Endothelial cell (in vitro differentiated cells): ENCODE data around the gene RNF5. TPM values are rescaled to one million over a fixed set of nuclear protein-coding genes. Genes with fewer than 3 reads are reported as not detected.

Source experiments
- DNase-seq: peaks from one replicate; pipeline ENCODE4 v3.0.0; 2021; ENCODE audit warnings: low spot score
- H3K27ac Mint-ChIP-seq: one replicate; pipeline ENCODE4 v1.8.0; 2021; ENCODE audit warnings: mixed read lengths, inconsistent platforms; ENCODE audit not compliant: unreplicated experiment
- H3K27me3 Mint-ChIP-seq: one replicate; pipeline ENCODE4 v1.8.0; 2021; ENCODE audit warnings: mild to moderate bottlenecking, moderate library complexity, mixed read lengths, inconsistent platforms; ENCODE audit not compliant: unreplicated experiment
- H3K36me3 Mint-ChIP-seq: one replicate; pipeline ENCODE4 v1.8.0; 2021; ENCODE audit warnings: mild to moderate bottlenecking, low read depth, mixed read lengths, inconsistent platforms; ENCODE audit not compliant: unreplicated experiment
- H3K4me1 Mint-ChIP-seq: one replicate; pipeline ENCODE4 v1.8.0; 2021; ENCODE audit warnings: mild to moderate bottlenecking, mixed read lengths, inconsistent platforms; ENCODE audit not compliant: unreplicated experiment
- H3K4me3 Mint-ChIP-seq: one replicate; pipeline ENCODE4 v1.8.0; 2021; ENCODE audit warnings: mild to moderate bottlenecking, mixed read lengths, inconsistent platforms; ENCODE audit not compliant: unreplicated experiment
- H3K9me3 Mint-ChIP-seq: one replicate; pipeline ENCODE4 v1.8.0; 2021; ENCODE audit warnings: mixed read lengths, inconsistent platforms; ENCODE audit not compliant: unreplicated experiment
- CTCF ChIP-seq: fragments of 200-600 bp; sonication (generic); IDR thresholded peaks from one replicate; pipeline ENCODE4 v1.5.0; 2021; ENCODE audit warnings: antibody characterized with exemption; ENCODE audit not compliant: unreplicated experiment
- total RNA-seq: library from RNA; stranded (reverse); fragmentation: NEBNext Ultra II Directional; extraction: Animal tissue kit (Norgen Biotek cat#: 25700); gene quantifications from one replicate; pipeline ENCODE4 v1.2.1, GENCODE V29; 2021; ENCODE audit not compliant: unreplicated experiment

The RNF5 gene
- total RNA-seq, 1 donor from 2014 or later: 44.4 TPM

- no peak for TF ChIP-seq CTCF
- Mint-ChIP-seq H3K27ac (no peak overlapping the region), H3K36me3 (peaks cover 18% of the 10 kb centered on the region), H3K4me1 (peaks cover 20% of the 10 kb centered on the region), H3K27me3 (peaks cover 3% of the 10 kb centered on the region), H3K9me3 (no peaks in the 10 kb centered on the region), H3K4me3 (peak overlapping the region; percentile 83)
- DNase-seq: no peak
These were observed 20.2 kb upstream of the RNF5 start for GRCh38 chr6:32158052-32158451.

GRCh38 chr6:32163559-32164258 is 14.5 kb upstream of the RNF5 start:
- peaks cover 13% of the 10 kb centered on the region for H3K27me3 Mint-ChIP-seq
- H3K36me3 Mint-ChIP-seq: peaks cover 30% of the 10 kb centered on the region
- peak overlapping the region; percentile 91 for H3K27ac Mint-ChIP-seq
- H3K4me1 Mint-ChIP-seq: peaks cover 31% of the 10 kb centered on the region
- no peak for DNase-seq
- H3K4me3 Mint-ChIP-seq: no peak overlapping the region
- no peaks in the 10 kb centered on the region for H3K9me3 Mint-ChIP-seq
- no peak for TF ChIP-seq CTCF

- Mint-ChIP-seq H3K4me1 (peaks cover 31% of the 10 kb centered on the region), H3K27ac (peak within 1 kb of the TSS; percentile 91), H3K27me3 (peaks cover 13% of the 10 kb centered on the region), H3K4me3 (peak within 1 kb of the TSS; percentile 47), H3K9me3 (no peaks in the 10 kb centered on the region), H3K36me3 (peaks cover 32% of the 10 kb centered on the region)
- DNase-seq: no peak
- TF ChIP-seq CTCF: no peak
These were observed 13.9 kb upstream of the RNF5 start, which contains the start of gene EGFL8 for GRCh38 chr6:32164295-32164694. Gene EGFL8 (plus strand): TSS chr6:32164595. CDS start chr6:32166166, 1,571 bp downstream.

GRCh38 chr6:32166411-32167061 is 11.7 kb upstream of the RNF5 start:
- peaks cover 36% of the 10 kb centered on the region for H3K4me1 Mint-ChIP-seq
- DNase-seq: no peak
- no peak overlapping the region for H3K4me3 Mint-ChIP-seq
- peaks cover 43% of the 10 kb centered on the region for H3K36me3 Mint-ChIP-seq
- no peaks in the 10 kb centered on the region for H3K9me3 Mint-ChIP-seq
- H3K27ac Mint-ChIP-seq: no peak overlapping the region
- peaks cover 15% of the 10 kb centered on the region for H3K27me3 Mint-ChIP-seq
- TF ChIP-seq CTCF: no peak
